HG02884 (cell line): ENCODE results near the gene MYO1D.
"Not testable (repeated sequence)": the region's sequence is repeated elsewhere in the genome, so short reads cannot be mapped to it uniquely, and the experiment has no call there.

Experiments
- ATAC-seq: cut with Tn5 transposase; IDR thresholded peaks from one replicate; pipeline ENCODE4 v1.9.1; 2021; ENCODE audit warnings: mild to moderate bottlenecking, moderate library complexity; ENCODE audit not compliant: unreplicated experiment

Gene MYO1D

GRCh38 chr17:32821987-32822934, 54.7 kb downstream of the MYO1D start:
- ATAC-seq: not testable (repeated sequence)

- ATAC-seq: no peak
Observed at GRCh38 chr17:32820440-32820839, 56.5 kb downstream of the MYO1D start.

GRCh38 chr17:32819787-32820186, 57.1 kb downstream of the MYO1D start:
- no peak for ATAC-seq

GRCh38 chr17:32819035-32819434, 57.9 kb downstream of the MYO1D start:
- ATAC-seq: no peak

- ATAC-seq: no peak
Observed at GRCh38 chr17:32815460-32815859, 61.5 kb downstream of the MYO1D start.

GRCh38 chr17:32814836-32815235, 62.1 kb downstream of the MYO1D start:
- no peak for ATAC-seq

- ATAC-seq: no peak
Observed at GRCh38 chr17:32813021-32813420, 63.9 kb downstream of the MYO1D start.

- no peak for ATAC-seq
Observed at GRCh38 chr17:32810690-32811089, 66.2 kb downstream of the MYO1D start.

GRCh38 chr17:32807577-32807976, 69.3 kb downstream of the MYO1D start:
- ATAC-seq: no peak

- ATAC-seq: no peak
Observed at GRCh38 chr17:32806646-32807045, 70.3 kb downstream of the MYO1D start.

GRCh38 chr17:32805029-32805976, 71.6 kb downstream of the MYO1D start:
- ATAC-seq: no peak

- no peak for ATAC-seq
Observed at GRCh38 chr17:32803544-32803943, 73.4 kb downstream of the MYO1D start.

- ATAC-seq: no peak
Observed at GRCh38 chr17:32802306-32802705, 74.6 kb downstream of the MYO1D start.

GRCh38 chr17:32801641-32802040, 75.3 kb downstream of the MYO1D start:
- no peak for ATAC-seq

- ATAC-seq: no peak
Observed at GRCh38 chr17:32801193-32801592, 75.7 kb downstream of the MYO1D start.

- ATAC-seq: no peak
Observed at GRCh38 chr17:32798938-32799337, 78.0 kb downstream of the MYO1D start.

- no peak for ATAC-seq
Observed at GRCh38 chr17:32795339-32795979, 81.5 kb downstream of the MYO1D start.

GRCh38 chr17:32794533-32795246, 82.2 kb downstream of the MYO1D start:
- ATAC-seq: no peak

GRCh38 chr17:32793841-32794240, 83.1 kb downstream of the MYO1D start:
- ATAC-seq: no peak

GRCh38 chr17:32792207-32792606, 84.7 kb downstream of the MYO1D start:
- ATAC-seq: no peak
